HG02970 (cell line): ENCODE data around the gene CCRL2.

Experiments
- ATAC-seq: cut with Tn5 transposase; IDR thresholded peaks from one replicate; pipeline ENCODE4 v1.9.1; 2021; ENCODE audit warnings: mild to moderate bottlenecking, moderate library complexity, moderate number of reproducible peaks; ENCODE audit not compliant: unreplicated experiment, low FRiP score

Gene CCRL2

GRCh38 chr3:46406788-46407611 lies at the start of gene CCRL2, which contains the start of gene CCR5AS:
Gene CCRL2, plus strand, starts transcription at chr3:46407259. Its CDS starts 821 bp downstream, at chr3:46408080.
Gene CCR5AS, minus strand, starts transcription at chr3:46407066.
- no peak for ATAC-seq

- no peak for ATAC-seq
Observed at GRCh38 chr3:46358466-46358865, 48.6 kb upstream of the CCRL2 start.

- ATAC-seq, result no peak
Observed at GRCh38 chr3:46359733-46360493, 47.1 kb upstream of the CCRL2 start.

GRCh38 chr3:46360907-46361306 lies 46.2 kb upstream of the CCRL2 start:
- no peak for ATAC-seq

GRCh38 chr3:46361408-46362283 lies 45.4 kb upstream of the CCRL2 start:
- no peak for ATAC-seq

GRCh38 chr3:46365041-46365440 lies 42.0 kb upstream of the CCRL2 start:
- no peak for ATAC-seq

- no peak for ATAC-seq
Observed at GRCh38 chr3:46365737-46366524, 41.1 kb upstream of the CCRL2 start.

- ATAC-seq, result no peak
Observed at GRCh38 chr3:46367811-46368210, 39.2 kb upstream of the CCRL2 start.

- ATAC-seq, result no peak
Observed at GRCh38 chr3:46368569-46368968, 38.5 kb upstream of the CCRL2 start.

GRCh38 chr3:46369151-46369550 lies 37.9 kb upstream of the CCRL2 start:
- no peak for ATAC-seq

GRCh38 chr3:46369675-46370132 lies 37.4 kb upstream of the CCRL2 start:
- ATAC-seq, result no peak

- no peak for ATAC-seq
Observed at GRCh38 chr3:46370839-46371518, 36.1 kb upstream of the CCRL2 start, which contains the start of gene CCR5. Gene CCR5, plus strand, starts transcription at chr3:46370946. Its CDS starts 1,957 bp downstream, at chr3:46372903.

GRCh38 chr3:46371519-46372340 lies 35.3 kb upstream of the CCRL2 start:
- no peak for ATAC-seq

GRCh38 chr3:46372492-46373359 lies 34.3 kb upstream of the CCRL2 start:
- no peak for ATAC-seq

GRCh38 chr3:46374755-46375154 lies 32.3 kb upstream of the CCRL2 start:
- no peak for ATAC-seq

- no peak for ATAC-seq
Observed at GRCh38 chr3:46375218-46375617, 31.8 kb upstream of the CCRL2 start.

- ATAC-seq, result no peak
Observed at GRCh38 chr3:46375814-46376213, 31.2 kb upstream of the CCRL2 start.
